GM12878 (cell line): ENCODE data around the gene CFAP61. TPM values are rescaled to one million over a fixed set of nuclear protein-coding genes. Genes with fewer than 3 reads are reported as not detected.

ENCODE experiments used
- ATAC-seq: fragments of 200-7000 bp; cut with Tn5 transposase; 3 replicates; pipeline ENCODE4 v1.9.1; 2020; ENCODE audit warnings: mild to moderate bottlenecking, moderate library complexity
- BruUV-seq: library from RNA; stranded (reverse); fragments of 400-500 nt; replicated peaks from 2 replicates; lab custom pipeline; 2021; lab: Mats Ljungman, UMichigan
- CTCF ChIA-PET: fragments of 300-600 bp; sonication (Branson Sonifier 250); formaldehyde crosslinking; extraction: SDS; loops from one replicate; lab custom pipeline; 2021; ENCODE audit warnings: inconsistent platforms; lab: Yijun Ruan, JAX
- POLR2A ChIA-PET: fragments of 350-600 bp; formaldehyde crosslinking; extraction: SDS; loops from one replicate; lab custom pipeline; 2021; ENCODE audit warnings: inconsistent platforms; lab: Charles Lee
- RAD21 ChIA-PET: fragments of 300-600 bp; sonication (Branson Sonifier 250); formaldehyde crosslinking; loops from one replicate; lab custom pipeline; 2023; ENCODE audit warnings: antibody characterized with exemption; ENCODE audit not compliant: unreplicated experiment; lab: Charles Lee
- SMC1A ChIA-PET: fragments of 300-600 bp; sonication (Branson Sonifier 250); formaldehyde crosslinking; loops from one replicate; lab custom pipeline; 2023; ENCODE audit not compliant: unreplicated experiment, uncharacterized antibody; lab: Charles Lee
- DNase-seq: peaks from one replicate; pipeline ENCODE4 v3.0.0-alpha.2; 2011; ENCODE audit warnings: low read depth, low spot score
- FAIRE-seq: peaks from 3 replicates; lab custom pipeline; 2011; peaks lifted over from hg19 to GRCh38; lab: Jason Lieb, UNC
- H2AFZ ChIP-seq: 2 replicates; pipeline ENCODE4 v1.6.0; 2011; ENCODE audit warnings: low read depth, low read length, control low read depth; ENCODE audit not compliant: control insufficient read depth
- H3K27ac ChIP-seq: 2 replicates; pipeline ENCODE4 v1.5.1; 2011; ENCODE audit warnings: control low read depth; ENCODE audit not compliant: control insufficient read depth, insufficient read depth
- H3K27me3 ChIP-seq, 2 experiments: replicated peaks in 1 of 2; 2 replicates each; pipeline versions ENCODE4 v1.6.0 to v1.6.1; 2011; ENCODE audit warnings: low read length in 1 of 2; ENCODE audit not compliant: control insufficient read depth in 2 of 2, insufficient read depth in 2 of 2
- H3K36me3 ChIP-seq, 2 experiments: 2 replicates each; pipeline ENCODE4 v1.5.1; 2011; ENCODE audit warnings: low read length in 1 of 2; ENCODE audit not compliant: control insufficient read depth in 2 of 2, insufficient read depth in 2 of 2
- H3K4me1 ChIP-seq: 2 replicates; pipeline ENCODE4 v1.6.1; 2011; ENCODE audit warnings: mild to moderate bottlenecking, low read length, moderate library complexity, mixed read lengths; ENCODE audit not compliant: control insufficient read depth, insufficient read depth
- H3K4me2 ChIP-seq: 2 replicates; pipeline ENCODE4 v1.6.0; 2011; ENCODE audit warnings: control low read depth; ENCODE audit not compliant: control insufficient read depth, insufficient read depth
- H3K4me3 ChIP-seq: fragments of 200-600 bp; sonication (generic); 2 replicates; pipeline ENCODE4 v1.5.1; 2016
- H3K79me2 ChIP-seq: 2 replicates; pipeline ENCODE4 v1.6.0; 2011; ENCODE audit warnings: low read length; ENCODE audit not compliant: control insufficient read depth, insufficient read depth
- H3K9ac ChIP-seq: 2 replicates; pipeline ENCODE4 v1.8.0; 2011; ENCODE audit warnings: low read length, control low read depth, mixed read lengths; ENCODE audit not compliant: control insufficient read depth, insufficient read depth
- H3K9me3 ChIP-seq: replicated peaks from 3 replicates; pipeline ENCODE4 v1.5.1; 2011; ENCODE audit warnings: mild to moderate bottlenecking, low read length; ENCODE audit not compliant: control insufficient read depth, insufficient read depth
- H4K20me1 ChIP-seq: 2 replicates; pipeline ENCODE4 v1.6.0; 2011; ENCODE audit not compliant: control insufficient read depth, insufficient read depth
- ATF7 ChIP-seq: fragments of 450-650 bp; IDR thresholded peaks from 2 replicates; pipeline ENCODE4 v1.6.1; 2016; ENCODE audit warnings: low read depth, mild to moderate bottlenecking
- BACH1 ChIP-seq: fragments of 450-650 bp; IDR thresholded peaks from 2 replicates; pipeline ENCODE4 v1.6.1; 2017; ENCODE audit warnings: mild to moderate bottlenecking, borderline replicate concordance
- CEBPZ ChIP-seq: fragments of 150-350 bp; IDR thresholded peaks from 2 replicates; pipeline ENCODE4 v1.6.1; 2016; ENCODE audit warnings: low read depth, low read length
- CHD1 ChIP-seq: IDR thresholded peaks from 2 replicates; pipeline ENCODE4 v1.6.1; 2012; ENCODE audit warnings: low read depth, low read length, improper control_type of control experiment
- CREB1 ChIP-seq: IDR thresholded peaks from 2 replicates; pipeline ENCODE4 v1.6.1; 2012; ENCODE audit warnings: low read depth, mild to moderate bottlenecking, inconsistent platforms
- HDAC6 ChIP-seq: fragments of 200-600 bp; sonication (generic); IDR thresholded peaks from one replicate; pipeline ENCODE4 v1.8.0; 2017; ENCODE audit warnings: antibody characterized with exemption; ENCODE audit not compliant: unreplicated experiment
- NFYA ChIP-seq: IDR thresholded peaks from 2 replicates; pipeline ENCODE4 v1.6.1; 2011; ENCODE audit warnings: low read depth, mild to moderate bottlenecking, low read length, improper control_type of control experiment, borderline replicate concordance
- PML ChIP-seq: IDR thresholded peaks from 2 replicates; pipeline ENCODE4 v1.6.1; 2012; ENCODE audit warnings: low read length, inconsistent platforms
- POLR2AphosphoS2 ChIP-seq: IDR thresholded peaks from 2 replicates; pipeline ENCODE4 v1.6.1; 2011; ENCODE audit warnings: low read depth, mild to moderate bottlenecking, low read length, improper control_type of control experiment, moderate library complexity
- RAD51 ChIP-seq: fragments of 450-650 bp; IDR thresholded peaks from 2 replicates; pipeline ENCODE4 v1.6.1; 2016; ENCODE audit warnings: moderate library complexity, mild to moderate bottlenecking, inconsistent platforms
- RFX5 ChIP-seq: IDR thresholded peaks from 2 replicates; pipeline ENCODE4 v1.6.1; 2011; ENCODE audit warnings: low read depth, low read length, improper control_type of control experiment
- SIX5 ChIP-seq: IDR thresholded peaks from 2 replicates; pipeline ENCODE4 v1.6.1; 2011; ENCODE audit warnings: mild to moderate bottlenecking, low read depth, low read length, moderate library complexity; ENCODE audit not compliant: severe bottlenecking
- STAT3 ChIP-seq: IDR thresholded peaks from 2 replicates; pipeline ENCODE4 v1.6.1; 2011; ENCODE audit warnings: low read depth, low read length, improper control_type of control experiment
- SUZ12 ChIP-seq: fragments of 200-600 bp; sonication (generic); IDR thresholded peaks from one replicate; pipeline ENCODE4 v1.6.1; 2018; ENCODE audit warnings: antibody characterized with exemption, mild to moderate bottlenecking; ENCODE audit not compliant: unreplicated experiment
- TAF1 ChIP-seq: IDR thresholded peaks from 2 replicates; pipeline ENCODE4 v1.6.1; 2011; ENCODE audit warnings: mild to moderate bottlenecking, low read depth, low read length, borderline replicate concordance
- TCF3 ChIP-seq: IDR thresholded peaks from 2 replicates; pipeline ENCODE4 v1.6.1; 2012; ENCODE audit warnings: low read depth, mild to moderate bottlenecking, low read length, borderline replicate concordance; ENCODE audit not compliant: insufficient read depth
- ZNF384 ChIP-seq: IDR thresholded peaks from 2 replicates; pipeline ENCODE4 v1.6.1; 2012; ENCODE audit warnings: low read depth, mild to moderate bottlenecking, low read length, improper control_type of control experiment, borderline replicate concordance
- WGBS: methylation state at CpG from one replicate; pipeline ENCODE4 v1.1.6; 2016; ENCODE audit warnings: low lambda C conversion rate; ENCODE audit not compliant: insufficient replicate concordance, insufficient coverage; ENCODE audit errors: missing lambda C conversion rate; 5-methylcytosine and 5-hydroxymethylcytosine counted together
- in situ Hi-C: fragments of 300-500 bp; cut with MboI; formaldehyde crosslinking; loops from 9 replicates; pipeline ENCODE4 v1.14.3; 2018; ENCODE audit warnings: mixed read lengths
- intact Hi-C: fragments of 100-400 bp; cut with micrococcal nuclease; formaldehyde crosslinking; loops from one replicate; pipeline ENCODE4 v1.14.2; 2022; ENCODE audit not compliant: unreplicated experiment
- polyA plus RNA-seq, 11 experiments: library from polyadenylated mRNA; depleted of rRNA in 4 of 11; unstranded in 6 of 11; stranded (reverse) in 5 of 11; fragments of >200 nt; fragmentation: Nextera tagmentation in 4 of 11; fragmentation: Illumina TruSeq in 1 of 11; extraction: Ambion mirVana in 4 of 11; extraction: Trizol in 1 of 11; gene quantifications; 1 replicate in 1 of 11; 2 replicates in 10 of 11; pipeline versions ENCODE4 v1.2.1 to v1.2.3, GENCODE V29; 2011 to 2016; ENCODE audit warnings: inconsistent platforms in 2 of 11, missing spikeins in 2 of 11, low read depth in 1 of 11
- total RNA-seq, 4 experiments: library from RNA; depleted of rRNA in 3 of 4; stranded (reverse); fragments of >200 nt in 3 of 4; fragmentation: Illumina TruSeq in 1 of 4; extraction: Trizol in 1 of 4; gene quantifications; 2 replicates each; pipeline versions ENCODE4 v1.2.1 to v1.2.3, GENCODE V29; 2013 to 2021
- TF ChIP-seq, protein P1 (sequence below): IDR thresholded peaks from 2 replicates; pipeline ENCODE4 v1.6.1; 2012; ENCODE audit warnings: low read depth, low read length, improper control_type of control experiment
- TF ChIP-seq, protein P2 (sequence below): IDR thresholded peaks from 2 replicates; pipeline ENCODE4 v1.6.1; 2012; ENCODE audit warnings: low read depth, low read length, improper control_type of control experiment

Gene CFAP61
- total and polyA plus RNA-seq, 10 of the 15 experiments (the other 5 are each of a cell fraction or from before 2014, with no cell fraction given), result 0.11 to 0.41 (median 0.24) TPM; not detected in 7

- no peak overlapping the region for H2AFZ ChIP-seq
- peaks cover 22% of the 10 kb centered on the region for H3K4me1 ChIP-seq
- H3K27me3 ChIP-seq, result no peaks in the 10 kb centered on the region
- DNase-seq, result no peak
- TSS peak; percentile 80 for BruUV-seq
- no peak for FAIRE-seq
- H3K79me2 ChIP-seq, result peaks cover 54% of the 10 kb centered on the region
- no peak overlapping the region; the same call in 1 of the 2 replicates for H3K27ac ChIP-seq
- H4K20me1 ChIP-seq, result no peaks in the 10 kb centered on the region; the same call in 1 of the 2 replicates
- peak overlapping the region; percentile 82 for H3K4me3 ChIP-seq
- peak overlapping the region; percentile 88 for H3K9ac ChIP-seq
- RAD21 ChIA-PET, result no interaction called here
- WGBS, result 89% methylated on average over 8 of the region's 8 CpGs
- peak overlapping the region; percentile 85 for H3K4me2 ChIP-seq
- intact Hi-C loops (no loop called here), in situ Hi-C loops (loop anchor here (25.0 kb wide), 2 partner anchors 1431 to 1506 kb away; partner anchors contain the start of genes DTD1 and SEC23B)
- POLR2A ChIA-PET, result no interaction called here
- SMC1A ChIA-PET, result interaction anchor here (1.0 to 2.2 kb wide), 3 partner anchors 14 to 325 kb away, joined by 3 to 16 read pairs (median 4); partner anchors contain the start of genes CFAP61 and CRNKL1
- no peak for ATAC-seq
- CTCF ChIA-PET, result interaction anchor here (0.8 to 1.9 kb wide), 3 partner anchors 9 to 238 kb away, joined by 3 to 6 read pairs (median 3); no protein-coding TSS in a partner anchor
- no peaks in the 10 kb centered on the region for H3K9me3 ChIP-seq
- peaks cover 0 to 3% of the 10 kb centered on the region in 2 experiments; a peak in 2 of 4 replicates for H3K36me3 ChIP-seq
- TF ChIP-seq PML, result no peak
- no peak for TF ChIP-seq CEBPZ
- no peak for TF ChIP-seq ZNF384
- TF ChIP-seq, protein P1, sequence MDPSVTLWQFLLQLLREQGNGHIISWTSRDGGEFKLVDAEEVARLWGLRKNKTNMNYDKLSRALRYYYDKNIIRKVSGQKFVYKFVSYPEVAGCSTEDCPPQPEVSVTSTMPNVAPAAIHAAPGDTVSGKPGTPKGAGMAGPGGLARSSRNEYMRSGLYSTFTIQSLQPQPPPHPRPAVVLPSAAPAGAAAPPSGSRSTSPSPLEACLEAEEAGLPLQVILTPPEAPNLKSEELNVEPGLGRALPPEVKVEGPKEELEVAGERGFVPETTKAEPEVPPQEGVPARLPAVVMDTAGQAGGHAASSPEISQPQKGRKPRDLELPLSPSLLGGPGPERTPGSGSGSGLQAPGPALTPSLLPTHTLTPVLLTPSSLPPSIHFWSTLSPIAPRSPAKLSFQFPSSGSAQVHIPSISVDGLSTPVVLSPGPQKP, result no peak
- no peak for TF ChIP-seq CHD1
- no peak for TF ChIP-seq NFYA
- no peak for TF ChIP-seq ATF7
- TF ChIP-seq CREB1, result no peak
- TF ChIP-seq POLR2AphosphoS2, result no peak
- TF ChIP-seq BACH1, result no peak
- TF ChIP-seq STAT3, result no peak
- TF ChIP-seq RFX5, result no peak
- no peak for TF ChIP-seq TCF3
- no peak for TF ChIP-seq TAF1
- no peak for TF ChIP-seq SIX5
- TF ChIP-seq RAD51, result no peak
- no peak for TF ChIP-seq SUZ12
- TF ChIP-seq HDAC6, result no peak
- TF ChIP-seq, protein P2, sequence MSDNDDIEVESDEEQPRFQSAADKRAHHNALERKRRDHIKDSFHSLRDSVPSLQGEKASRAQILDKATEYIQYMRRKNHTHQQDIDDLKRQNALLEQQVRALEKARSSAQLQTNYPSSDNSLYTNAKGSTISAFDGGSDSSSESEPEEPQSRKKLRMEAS, result no peak
Measured at GRCh38 chr20:20018366-20018765, 34.0 kb upstream of the CFAP61 start.
